Measurements from ENCODE around the gene GTF2IRD1. TPM values are rescaled to one million over a fixed set of nuclear protein-coding genes. Genes with fewer than 3 reads are reported as not detected.

The GTF2IRD1 gene
- total RNA-seq, 4 donors from 2014 or later, result 11.5 to 39.1 (median 22.5) TPM

- Histone ChIP-seq H3K4me3 (no peak overlapping the region), H3K27ac (no peak overlapping the region), H3K4me1 (no peaks in the 10 kb centered on the region), H3K27me3 (no peaks in the 10 kb centered on the region), H3K9me3 (no peaks in the 10 kb centered on the region), H3K36me3 (no peaks in the 10 kb centered on the region)
- no peak for DNase-seq
- intact Hi-C loops (cut with DNase I; ENCODE audit: low total_unique reads), result no loop called here
- no peak for TF ChIP-seq POLR2A (IDR thresholded peaks at IDR 0.05)
- TF ChIP-seq, protein P1, sequence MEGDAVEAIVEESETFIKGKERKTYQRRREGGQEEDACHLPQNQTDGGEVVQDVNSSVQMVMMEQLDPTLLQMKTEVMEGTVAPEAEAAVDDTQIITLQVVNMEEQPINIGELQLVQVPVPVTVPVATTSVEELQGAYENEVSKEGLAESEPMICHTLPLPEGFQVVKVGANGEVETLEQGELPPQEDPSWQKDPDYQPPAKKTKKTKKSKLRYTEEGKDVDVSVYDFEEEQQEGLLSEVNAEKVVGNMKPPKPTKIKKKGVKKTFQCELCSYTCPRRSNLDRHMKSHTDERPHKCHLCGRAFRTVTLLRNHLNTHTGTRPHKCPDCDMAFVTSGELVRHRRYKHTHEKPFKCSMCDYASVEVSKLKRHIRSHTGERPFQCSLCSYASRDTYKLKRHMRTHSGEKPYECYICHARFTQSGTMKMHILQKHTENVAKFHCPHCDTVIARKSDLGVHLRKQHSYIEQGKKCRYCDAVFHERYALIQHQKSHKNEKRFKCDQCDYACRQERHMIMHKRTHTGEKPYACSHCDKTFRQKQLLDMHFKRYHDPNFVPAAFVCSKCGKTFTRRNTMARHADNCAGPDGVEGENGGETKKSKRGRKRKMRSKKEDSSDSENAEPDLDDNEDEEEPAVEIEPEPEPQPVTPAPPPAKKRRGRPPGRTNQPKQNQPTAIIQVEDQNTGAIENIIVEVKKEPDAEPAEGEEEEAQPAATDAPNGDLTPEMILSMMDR (IDR thresholded peaks at IDR 0.05), result no peak
Observed at GRCh38 chr7:74615933-74616780, 162.5 kb downstream of the GTF2IRD1 start.

DNA sequence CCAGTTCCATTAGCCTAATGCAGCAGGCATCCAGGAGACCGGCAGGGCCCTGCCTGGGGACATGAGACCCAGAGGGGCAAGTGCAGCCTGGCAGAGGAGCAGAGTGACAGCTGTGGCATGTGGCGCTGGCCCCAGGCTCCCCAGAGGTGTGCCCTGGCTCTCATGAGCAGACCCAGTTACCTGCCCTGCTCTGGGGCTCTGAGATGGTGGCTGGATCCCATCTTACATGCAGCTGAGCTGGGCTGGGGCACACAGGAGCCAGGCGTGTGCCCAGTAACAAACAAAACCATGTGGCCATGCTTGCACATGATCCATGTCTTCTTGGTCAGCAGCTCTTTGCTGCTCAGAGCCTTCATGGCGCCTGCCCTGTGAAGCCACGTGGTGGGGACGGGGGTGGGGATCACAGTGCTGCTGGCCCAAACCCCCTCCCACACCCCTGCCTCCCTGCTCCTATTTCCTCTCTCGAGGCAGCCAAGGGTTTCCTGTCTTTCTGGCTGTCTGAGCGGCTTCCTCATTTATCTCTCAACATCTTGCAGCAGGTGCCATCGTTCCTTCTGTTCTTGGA, 163.6 kb downstream of the GTF2IRD1 start:
- intact Hi-C loops (cut with DNase I; ENCODE audit: low total_unique reads), result no loop called here
- no peak for DNase-seq
- Histone ChIP-seq H3K36me3 (no peaks in the 10 kb centered on the region), H3K27ac (no peak overlapping the region), H3K9me3 (no peaks in the 10 kb centered on the region), H3K27me3 (no peaks in the 10 kb centered on the region), H3K4me1 (no peaks in the 10 kb centered on the region), H3K4me3 (no peak overlapping the region)
- TF ChIP-seq, protein P1 (IDR thresholded peaks at IDR 0.05), result no peak
- no peak for TF ChIP-seq POLR2A (IDR thresholded peaks at IDR 0.05)

- Histone ChIP-seq H3K27ac (no peak overlapping the region), H3K4me1 (no peaks in the 10 kb centered on the region), H3K4me3 (no peak overlapping the region), H3K36me3 (no peaks in the 10 kb centered on the region), H3K9me3 (no peaks in the 10 kb centered on the region), H3K27me3 (no peaks in the 10 kb centered on the region)
- TF ChIP-seq, protein P1 (IDR thresholded peaks at IDR 0.05), result no peak
- TF ChIP-seq POLR2A (IDR thresholded peaks at IDR 0.05), result no peak
- intact Hi-C loops (cut with DNase I; ENCODE audit: low total_unique reads), result no loop called here
- DNase-seq, result no peak
Observed at GRCh38 chr7:74619235-74619860, 165.6 kb downstream of the GTF2IRD1 start.

- intact Hi-C loops (cut with DNase I; ENCODE audit: low total_unique reads), result no loop called here
- H3K9me3 ChIP-seq, result no peaks in the 10 kb centered on the region
- no peak for DNase-seq
- no peaks in the 10 kb centered on the region for H3K4me1 ChIP-seq
- H3K4me3 ChIP-seq, result no peak overlapping the region
- no peak for TF ChIP-seq POLR2A (IDR thresholded peaks at IDR 0.05)
- TF ChIP-seq, protein P1 (IDR thresholded peaks at IDR 0.05), result no peak
- H3K27ac ChIP-seq, result no peak overlapping the region
- H3K36me3 ChIP-seq, result no peaks in the 10 kb centered on the region
- H3K27me3 ChIP-seq, result no peaks in the 10 kb centered on the region
Observed at GRCh38 chr7:74622228-74622749, 168.6 kb downstream of the GTF2IRD1 start.

GRCh38 chr7:74623135-74623534, 169.4 kb downstream of the GTF2IRD1 start:
- DNase-seq, result no peak
- no peaks in the 10 kb centered on the region for H3K9me3 ChIP-seq
- TF ChIP-seq, protein P1 (IDR thresholded peaks at IDR 0.05), result no peak
- no peak for TF ChIP-seq POLR2A (IDR thresholded peaks at IDR 0.05)
- no peaks in the 10 kb centered on the region for H3K4me1 ChIP-seq
- intact Hi-C loops (cut with DNase I; ENCODE audit: low total_unique reads), result no loop called here
- H3K27ac ChIP-seq, result no peak overlapping the region
- no peaks in the 10 kb centered on the region for H3K36me3 ChIP-seq
- no peak overlapping the region for H3K4me3 ChIP-seq
- no peaks in the 10 kb centered on the region for H3K27me3 ChIP-seq
